ENCODE data around the gene CH25H. TPM values are rescaled to one million over a fixed set of nuclear protein-coding genes. Genes with fewer than 3 reads are reported as not detected.

Gene CH25H
- total RNA-seq, 1 donor from 2014 or later = not detected

GRCh38 chr10:89164920-89165319, 42.2 kb downstream of the CH25H start:
- H3K4me3 Mint-ChIP-seq = no peak overlapping the region
- Histone ChIP-seq H3K36me3 (no peaks in the 10 kb centered on the region), H3F3A (ENCODE audit: low read depth) (no peaks in the 10 kb centered on the region), H3K9ac (no peak overlapping the region), H3K4me1 (no peaks in the 10 kb centered on the region), H3K9me3 (ENCODE audit: low read depth) (no peaks in the 10 kb centered on the region), H2AFZ (replicated peaks) (no peak overlapping the region), H3K79me2 (ENCODE audit: low read depth) (no peaks in the 10 kb centered on the region), H4K20me1 (ENCODE audit: low read depth) (no peaks in the 10 kb centered on the region), H3K27me3 (no peaks in the 10 kb centered on the region), H3K4me3 (no peak overlapping the region), H3K27ac (no peak overlapping the region), H3K4me2 (no peak overlapping the region)
- no peak for TF ChIP-seq EZH2 (IDR thresholded peaks at IDR 0.05)
- TF ChIP-seq, protein P1, sequence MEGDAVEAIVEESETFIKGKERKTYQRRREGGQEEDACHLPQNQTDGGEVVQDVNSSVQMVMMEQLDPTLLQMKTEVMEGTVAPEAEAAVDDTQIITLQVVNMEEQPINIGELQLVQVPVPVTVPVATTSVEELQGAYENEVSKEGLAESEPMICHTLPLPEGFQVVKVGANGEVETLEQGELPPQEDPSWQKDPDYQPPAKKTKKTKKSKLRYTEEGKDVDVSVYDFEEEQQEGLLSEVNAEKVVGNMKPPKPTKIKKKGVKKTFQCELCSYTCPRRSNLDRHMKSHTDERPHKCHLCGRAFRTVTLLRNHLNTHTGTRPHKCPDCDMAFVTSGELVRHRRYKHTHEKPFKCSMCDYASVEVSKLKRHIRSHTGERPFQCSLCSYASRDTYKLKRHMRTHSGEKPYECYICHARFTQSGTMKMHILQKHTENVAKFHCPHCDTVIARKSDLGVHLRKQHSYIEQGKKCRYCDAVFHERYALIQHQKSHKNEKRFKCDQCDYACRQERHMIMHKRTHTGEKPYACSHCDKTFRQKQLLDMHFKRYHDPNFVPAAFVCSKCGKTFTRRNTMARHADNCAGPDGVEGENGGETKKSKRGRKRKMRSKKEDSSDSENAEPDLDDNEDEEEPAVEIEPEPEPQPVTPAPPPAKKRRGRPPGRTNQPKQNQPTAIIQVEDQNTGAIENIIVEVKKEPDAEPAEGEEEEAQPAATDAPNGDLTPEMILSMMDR (IDR thresholded peaks at IDR 0.05) = no peak
- TF ChIP-seq EZH2phosphoT487 (IDR thresholded peaks at IDR 0.05) = no peak
- no peak for DNase-seq (ENCODE audit: low spot score)
- no peak overlapping the region for H3K27ac Mint-ChIP-seq
- H3K4me1 Mint-ChIP-seq = no peaks in the 10 kb centered on the region
- H3K27me3 Mint-ChIP-seq (ENCODE audit: insufficient read depth, low read depth) = no peaks in the 10 kb centered on the region
- no peaks in the 10 kb centered on the region for H3K9me3 Mint-ChIP-seq
- no peaks in the 10 kb centered on the region for H3K36me3 Mint-ChIP-seq

DNA sequence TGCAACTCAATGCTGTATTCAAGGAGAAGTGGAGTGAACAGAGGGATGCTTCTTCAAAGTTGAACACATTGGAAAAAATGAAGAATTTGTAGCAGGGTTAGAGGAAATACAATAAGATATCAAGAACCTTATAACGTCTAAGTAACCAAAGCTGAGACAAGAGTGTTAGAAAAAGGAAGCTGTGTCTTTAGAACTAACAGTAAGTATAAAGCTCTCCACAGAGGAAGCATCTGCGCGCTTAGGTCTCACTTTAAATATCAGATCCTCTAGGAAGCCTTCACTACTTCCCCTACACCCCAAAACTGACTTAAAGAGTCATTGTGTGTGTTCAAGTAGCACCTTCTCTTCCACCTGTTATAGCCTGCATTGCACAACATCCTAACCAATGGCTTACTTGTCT, 43.0 kb downstream of the CH25H start:
- Mint-ChIP-seq H3K27ac (no peak overlapping the region), H3K36me3 (no peaks in the 10 kb centered on the region), H3K4me1 (no peaks in the 10 kb centered on the region), H3K27me3 (ENCODE audit: insufficient read depth, low read depth) (no peaks in the 10 kb centered on the region), H3K9me3 (no peaks in the 10 kb centered on the region), H3K4me3 (no peak overlapping the region)
- DNase-seq (ENCODE audit: low spot score) = no peak
- H3F3A ChIP-seq (ENCODE audit: low read depth) = no peaks in the 10 kb centered on the region
- no peak overlapping the region for H3K4me3 ChIP-seq
- H3K4me1 ChIP-seq = no peaks in the 10 kb centered on the region
- H3K9ac ChIP-seq = no peak overlapping the region
- no peaks in the 10 kb centered on the region for H3K9me3 ChIP-seq (ENCODE audit: low read depth)
- no peak overlapping the region for H2AFZ ChIP-seq (replicated peaks)
- no peak overlapping the region for H3K4me2 ChIP-seq
- TF ChIP-seq EZH2phosphoT487 (IDR thresholded peaks at IDR 0.05) = no peak
- TF ChIP-seq, protein P1 (IDR thresholded peaks at IDR 0.05) = no peak
- TF ChIP-seq EZH2 (IDR thresholded peaks at IDR 0.05) = no peak
- no peaks in the 10 kb centered on the region for H3K79me2 ChIP-seq (ENCODE audit: low read depth)
- no peaks in the 10 kb centered on the region for H4K20me1 ChIP-seq (ENCODE audit: low read depth)
- H3K27me3 ChIP-seq = no peaks in the 10 kb centered on the region
- H3K36me3 ChIP-seq = no peaks in the 10 kb centered on the region
- H3K27ac ChIP-seq = no peak overlapping the region

DNA sequence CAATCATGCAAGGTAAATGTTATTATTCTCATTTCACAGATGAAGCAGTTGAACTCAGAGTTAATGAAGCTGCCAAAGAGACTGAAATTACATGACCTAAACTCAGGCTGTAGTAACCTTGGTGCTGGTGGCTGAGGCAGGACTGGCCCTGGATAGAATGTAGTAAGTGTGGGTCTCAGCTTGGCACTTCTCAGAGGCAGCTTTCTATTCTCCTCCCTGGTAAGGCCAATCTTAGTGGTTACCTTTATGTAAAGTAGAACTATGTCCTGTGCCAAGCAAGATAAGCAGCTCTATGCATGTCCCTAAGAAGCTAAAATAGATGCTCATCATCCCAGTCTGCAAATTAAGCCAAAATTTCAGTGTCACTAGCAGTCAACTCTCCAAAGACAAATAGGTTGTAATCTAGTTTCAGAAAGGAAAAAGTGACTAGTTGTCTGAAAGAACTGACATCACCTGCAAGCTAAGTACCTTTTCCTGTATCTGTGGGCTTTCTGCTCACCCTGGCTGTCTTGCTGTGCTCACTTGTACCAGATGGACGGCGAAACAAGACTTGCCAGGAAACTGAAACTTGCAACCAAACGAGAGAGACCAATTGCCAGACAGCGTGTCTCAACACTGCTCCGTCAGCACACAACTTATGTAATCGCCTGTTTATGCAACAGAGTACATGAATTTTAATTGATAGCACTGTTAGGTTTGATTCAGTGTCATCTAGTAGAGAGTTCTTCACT, 43.7 kb downstream of the CH25H start:
- Mint-ChIP-seq H3K4me1 (no peaks in the 10 kb centered on the region), H3K36me3 (no peaks in the 10 kb centered on the region), H3K27me3 (ENCODE audit: insufficient read depth, low read depth) (no peaks in the 10 kb centered on the region), H3K4me3 (no peak overlapping the region), H3K27ac (no peak overlapping the region), H3K9me3 (no peaks in the 10 kb centered on the region)
- no peaks in the 10 kb centered on the region for H3K79me2 ChIP-seq (ENCODE audit: low read depth)
- no peaks in the 10 kb centered on the region for H3K36me3 ChIP-seq
- no peaks in the 10 kb centered on the region for H3F3A ChIP-seq (ENCODE audit: low read depth)
- no peak overlapping the region for H3K4me2 ChIP-seq
- H3K9me3 ChIP-seq (ENCODE audit: low read depth) = no peaks in the 10 kb centered on the region
- H3K4me3 ChIP-seq = no peak overlapping the region
- no peak overlapping the region for H3K27ac ChIP-seq
- no peaks in the 10 kb centered on the region for H4K20me1 ChIP-seq (ENCODE audit: low read depth)
- no peaks in the 10 kb centered on the region for H3K27me3 ChIP-seq
- no peak overlapping the region for H3K9ac ChIP-seq
- no peak overlapping the region for H2AFZ ChIP-seq (replicated peaks)
- TF ChIP-seq EZH2 (IDR thresholded peaks at IDR 0.05) = no peak
- TF ChIP-seq EZH2phosphoT487 (IDR thresholded peaks at IDR 0.05) = no peak
- TF ChIP-seq, protein P1 (IDR thresholded peaks at IDR 0.05) = no peak
- H3K4me1 ChIP-seq = no peaks in the 10 kb centered on the region
- no peak for DNase-seq (ENCODE audit: low spot score)

Data from neural progenitor cell (in vitro differentiated cells).